HG02852 (cell line): Measurements from ENCODE around the gene PRR36.

Experiments
- ATAC-seq: cut with Tn5 transposase; IDR thresholded peaks from one replicate; pipeline ENCODE4 v1.9.1; 2021; ENCODE audit warnings: mild to moderate bottlenecking, moderate library complexity; ENCODE audit not compliant: unreplicated experiment

The PRR36 gene

DNA sequence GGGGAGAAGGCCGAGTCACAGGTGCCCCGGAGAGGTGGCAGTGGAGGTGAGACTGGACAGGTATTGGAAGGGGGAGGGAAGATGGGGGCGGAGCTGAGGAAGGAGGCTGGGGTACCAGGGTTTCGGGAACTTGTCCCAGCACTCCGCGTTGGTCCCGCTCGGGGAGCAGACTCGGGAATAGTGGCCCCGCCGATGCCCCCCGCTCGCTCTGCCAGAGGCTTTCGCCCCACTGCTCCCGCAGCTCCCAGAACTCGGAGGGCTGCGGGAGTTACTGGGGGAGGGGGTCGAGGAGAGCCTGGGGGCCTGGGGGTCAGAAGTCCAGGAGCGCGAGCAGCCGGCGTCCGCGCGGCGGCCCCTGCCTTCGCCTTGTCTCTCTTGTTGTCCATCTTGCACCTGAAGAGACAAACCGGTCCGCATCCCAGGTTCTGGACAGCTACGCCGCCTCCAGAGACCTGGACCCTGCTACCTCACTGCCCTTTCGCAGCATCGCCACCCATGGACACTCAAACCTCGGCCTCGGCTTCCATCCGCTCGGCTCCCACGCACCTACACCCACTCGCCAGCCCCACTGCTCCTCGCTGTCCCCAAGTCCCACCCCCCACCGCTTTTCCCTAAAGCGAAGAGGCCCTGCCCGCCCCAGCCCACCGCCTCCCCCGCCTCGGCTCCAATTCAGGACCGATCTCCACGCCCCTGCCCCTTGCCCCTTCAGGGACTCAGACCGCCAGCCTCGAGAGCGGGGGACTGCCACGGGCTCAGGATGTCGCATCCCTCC is 700 bp downstream of the PRR36 start:
- no peak for ATAC-seq

DNA sequence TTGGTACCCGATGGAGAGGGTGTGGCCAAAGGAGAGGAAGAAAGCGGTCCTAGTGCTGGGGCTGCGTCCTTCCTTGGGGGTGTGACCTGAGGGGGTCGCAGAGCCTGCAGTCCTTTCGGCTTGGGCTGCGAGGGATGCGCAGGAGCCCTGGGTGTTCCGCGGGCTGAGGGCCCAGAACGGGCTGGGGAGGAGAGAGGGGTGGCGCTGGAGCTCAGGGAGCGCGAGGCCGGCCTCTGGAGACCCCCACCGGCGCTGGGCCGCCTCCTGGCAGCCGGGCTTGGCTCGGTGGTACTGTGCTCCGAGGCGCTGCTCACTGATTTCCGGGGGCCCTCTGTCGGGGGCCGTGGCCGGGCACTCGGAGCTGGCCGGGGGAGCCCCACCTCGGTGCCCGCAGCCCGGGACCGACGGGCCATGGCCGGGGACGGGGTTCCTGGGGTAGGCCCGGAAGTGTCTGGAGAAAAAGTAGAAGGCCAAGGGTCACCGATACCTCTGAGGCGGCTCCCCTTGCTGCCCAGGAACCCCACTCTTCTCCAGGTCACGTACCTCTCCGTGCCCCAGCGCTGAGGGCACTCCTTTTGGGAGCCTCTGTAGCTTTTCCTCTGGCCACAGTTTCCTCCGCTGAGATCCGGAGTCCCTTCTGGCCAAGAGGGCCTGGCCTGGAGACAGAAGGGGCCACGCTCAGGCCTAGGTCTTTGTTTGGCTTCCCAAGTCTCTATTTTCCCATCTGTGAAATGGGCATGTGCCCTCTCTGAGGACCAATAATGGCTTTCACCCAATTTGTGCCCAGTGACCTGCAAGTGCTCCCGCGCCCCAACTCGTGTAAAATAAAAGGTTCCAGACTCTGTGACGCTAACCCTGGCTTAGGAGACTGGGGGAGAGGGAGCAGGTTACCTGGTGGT is 1.6 kb downstream of the PRR36 start:
- ATAC-seq, result no peak

DNA sequence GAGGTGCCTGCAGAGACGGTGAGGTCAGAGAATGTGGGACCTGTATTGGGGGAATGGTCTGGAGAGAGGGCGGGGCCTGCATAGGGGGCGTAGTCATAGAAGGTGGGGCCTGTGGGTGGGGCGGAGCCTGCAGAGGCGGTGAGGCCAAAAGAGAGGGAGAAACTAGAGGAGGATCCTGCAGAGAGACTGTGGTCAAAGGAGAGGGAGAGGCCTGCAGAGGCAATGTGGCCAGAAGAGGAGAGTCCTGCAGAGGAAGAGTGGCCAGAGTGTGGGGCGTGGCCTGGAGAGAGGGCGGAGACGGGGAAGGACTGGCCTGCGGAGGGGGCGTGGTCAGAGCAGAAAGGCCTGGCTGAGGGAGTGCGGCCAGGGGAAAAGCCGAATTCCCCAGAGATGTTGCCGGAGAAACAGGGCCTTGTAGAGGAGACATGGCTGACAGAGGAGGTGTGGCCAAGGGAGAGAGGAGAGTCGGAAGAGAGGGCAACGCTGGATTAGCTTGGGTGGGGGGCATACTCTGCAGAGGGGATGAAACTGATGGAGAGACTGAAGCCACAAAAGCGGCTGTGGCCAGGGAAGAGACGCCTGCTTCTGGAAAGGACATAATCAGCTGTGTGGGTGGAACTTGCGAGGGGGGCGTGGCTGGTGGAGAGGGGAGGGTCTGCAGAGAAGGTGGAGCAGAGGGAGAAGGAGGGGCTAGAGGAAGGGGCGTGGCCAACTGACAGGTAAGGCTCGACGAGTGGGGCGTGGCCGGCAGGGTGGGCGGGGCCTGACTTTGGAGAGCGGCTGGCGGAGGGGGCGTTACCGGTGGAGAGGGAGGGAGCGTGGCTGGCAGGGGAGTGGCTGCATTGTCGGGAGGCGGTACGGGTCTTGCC is 2.5 kb downstream of the PRR36 start:
- no peak for ATAC-seq

DNA sequence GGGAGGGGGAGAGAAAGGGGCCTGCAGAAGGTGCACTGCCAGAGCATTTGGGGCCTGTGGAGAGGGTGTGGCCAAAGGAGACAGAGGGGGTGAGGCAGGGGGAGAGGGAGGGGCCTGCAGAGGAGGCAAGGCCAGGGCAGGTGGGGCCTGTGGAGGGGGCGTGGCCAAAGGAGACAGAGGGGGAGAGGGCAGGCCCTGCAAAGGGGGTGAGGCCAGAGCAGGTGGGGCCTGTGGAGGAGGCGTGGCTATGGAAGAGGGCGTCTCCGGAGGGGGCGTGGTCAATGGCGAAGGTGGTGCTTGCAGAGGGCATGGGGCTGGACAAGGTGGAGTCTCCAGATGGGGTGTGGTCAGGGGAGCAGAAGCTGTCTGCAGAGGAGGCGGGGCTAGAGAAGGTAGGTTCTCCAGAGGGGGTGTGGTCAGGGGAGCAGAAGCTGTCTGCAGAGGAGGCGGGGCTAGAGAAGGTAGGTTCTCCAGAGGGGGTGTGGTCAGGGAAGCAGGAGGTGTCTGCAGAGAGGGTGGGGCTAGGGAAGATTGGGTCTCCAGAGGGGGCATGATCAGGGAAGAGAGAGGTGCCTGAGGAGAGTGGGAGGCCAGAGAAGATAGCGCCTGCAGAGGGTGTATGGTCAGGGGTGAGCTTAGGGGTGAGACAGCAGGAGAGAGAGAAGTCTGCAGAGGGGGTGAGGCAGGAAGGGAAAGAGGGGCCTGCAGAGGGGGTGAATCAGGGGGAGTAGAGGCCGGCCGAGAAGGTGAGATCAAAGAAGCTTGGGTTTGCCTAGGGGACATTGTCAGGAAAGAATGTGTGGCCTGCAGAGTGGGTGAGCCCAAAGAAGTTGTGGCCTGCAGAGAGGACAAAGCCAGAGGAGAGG is 3.4 kb downstream of the PRR36 start:
- no peak for ATAC-seq

DNA sequence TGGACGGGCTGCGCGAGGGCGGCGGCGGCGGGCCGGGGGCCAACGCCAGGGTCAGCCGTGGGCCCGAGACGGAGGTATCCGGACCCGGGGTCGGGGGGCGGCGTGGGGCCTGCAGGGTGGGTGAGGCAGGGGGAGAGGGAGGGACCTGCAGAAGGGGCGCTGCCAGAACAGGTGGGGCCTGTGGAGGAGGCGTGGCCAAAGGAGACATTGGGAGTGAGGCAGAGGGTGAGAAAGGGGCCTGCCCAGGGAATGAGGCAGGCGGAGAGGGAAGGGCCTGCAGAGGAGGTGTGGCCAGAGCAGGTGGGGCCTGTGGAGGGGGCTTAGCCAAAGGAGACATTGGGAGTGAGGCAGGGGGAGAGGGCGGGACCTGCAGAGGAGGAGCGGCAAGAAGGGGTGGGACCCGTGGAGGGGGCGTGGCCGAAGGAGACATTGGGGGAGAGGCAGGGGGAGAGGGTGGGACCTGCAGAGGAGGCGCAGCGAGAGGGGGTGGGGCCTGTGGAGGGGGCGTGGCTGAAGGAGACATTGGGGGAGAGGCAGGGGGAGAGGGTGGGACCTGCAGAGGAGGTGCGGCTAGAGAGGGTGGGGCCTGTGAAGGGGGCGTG is 4.2 kb downstream of the PRR36 start:
- no peak for ATAC-seq

DNA sequence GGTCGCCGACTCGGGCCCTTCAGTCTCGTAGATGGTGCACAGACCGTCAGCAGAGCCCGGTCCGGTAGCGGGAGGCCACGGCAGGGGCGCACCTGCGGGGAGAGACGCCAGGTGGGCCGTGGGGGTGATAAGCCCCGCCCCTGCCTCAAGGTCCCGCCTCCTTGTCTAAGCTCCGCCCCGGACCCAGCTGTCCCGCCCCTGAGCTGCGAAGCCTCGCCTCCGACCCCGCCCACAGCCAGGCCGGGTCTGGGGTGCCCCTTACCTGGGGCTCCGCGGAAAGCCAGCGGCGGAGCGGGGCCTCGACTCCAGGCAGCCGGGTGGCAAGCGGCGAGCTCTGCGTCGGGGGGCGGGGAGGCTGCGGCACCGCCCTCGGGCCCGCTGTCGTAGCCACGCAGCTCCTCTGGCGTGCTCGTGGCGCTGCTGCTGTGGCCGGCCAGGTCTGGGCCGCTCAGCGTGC is 4.7 kb downstream of the PRR36 start:
- peak; percentile 52 for ATAC-seq

DNA sequence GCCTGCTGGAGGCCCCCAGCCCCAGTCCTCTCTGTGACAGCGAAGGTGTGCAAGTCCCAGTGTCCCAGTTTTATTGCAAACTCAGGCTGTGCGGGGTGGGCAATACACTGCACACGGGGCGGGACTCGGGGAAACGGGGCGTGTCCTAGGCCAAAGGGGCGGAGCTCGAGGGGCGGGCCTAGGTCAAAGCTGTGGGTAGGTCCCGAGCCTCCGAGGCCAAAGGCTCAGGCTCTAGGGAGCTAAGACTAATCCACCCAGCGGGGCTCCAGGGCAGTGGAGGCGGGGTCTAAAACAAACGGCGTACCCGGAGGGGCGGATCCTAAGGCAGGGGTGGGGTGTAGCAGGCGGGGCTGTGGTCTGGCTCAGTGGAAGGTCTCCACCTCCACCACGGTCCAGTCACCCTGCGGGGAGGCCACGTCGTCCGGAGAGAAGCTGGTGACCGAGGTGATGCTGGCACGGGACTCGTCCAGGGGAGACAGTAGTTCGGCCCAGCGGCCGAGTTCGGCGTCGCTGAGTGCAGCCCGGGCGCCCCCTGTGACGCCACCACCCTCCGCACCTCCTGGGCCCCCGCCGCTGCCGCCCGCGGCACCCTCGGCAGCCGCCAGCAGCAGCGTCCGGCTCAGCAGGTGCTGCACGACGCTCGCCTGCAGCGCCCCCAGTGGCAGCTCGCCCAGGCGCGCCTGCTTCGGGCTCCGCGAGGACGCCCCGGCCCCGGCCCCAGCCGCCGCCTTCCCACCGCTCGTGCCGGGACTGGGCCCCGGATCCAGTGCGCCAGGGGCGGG is 5.3 kb downstream of the PRR36 start:
- peak; percentile 60 for ATAC-seq

DNA sequence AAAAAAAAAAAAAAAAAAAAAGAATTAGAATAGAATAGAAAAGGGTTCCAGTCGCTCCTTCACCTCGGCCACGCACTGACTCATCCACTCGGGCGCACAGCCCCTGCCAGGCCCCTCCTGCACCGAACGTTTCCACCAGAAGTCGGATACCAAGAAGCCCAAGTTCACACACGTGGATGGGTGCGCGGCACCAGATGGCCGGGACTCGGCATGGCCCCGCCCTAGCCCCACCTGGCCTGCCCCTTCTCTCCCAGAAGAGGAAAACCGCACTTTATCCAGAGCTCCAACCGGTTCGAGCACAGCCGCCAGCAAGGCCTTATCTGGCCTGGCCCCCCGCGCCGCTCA is 5.9 kb downstream of the PRR36 start:
- no peak for ATAC-seq

DNA sequence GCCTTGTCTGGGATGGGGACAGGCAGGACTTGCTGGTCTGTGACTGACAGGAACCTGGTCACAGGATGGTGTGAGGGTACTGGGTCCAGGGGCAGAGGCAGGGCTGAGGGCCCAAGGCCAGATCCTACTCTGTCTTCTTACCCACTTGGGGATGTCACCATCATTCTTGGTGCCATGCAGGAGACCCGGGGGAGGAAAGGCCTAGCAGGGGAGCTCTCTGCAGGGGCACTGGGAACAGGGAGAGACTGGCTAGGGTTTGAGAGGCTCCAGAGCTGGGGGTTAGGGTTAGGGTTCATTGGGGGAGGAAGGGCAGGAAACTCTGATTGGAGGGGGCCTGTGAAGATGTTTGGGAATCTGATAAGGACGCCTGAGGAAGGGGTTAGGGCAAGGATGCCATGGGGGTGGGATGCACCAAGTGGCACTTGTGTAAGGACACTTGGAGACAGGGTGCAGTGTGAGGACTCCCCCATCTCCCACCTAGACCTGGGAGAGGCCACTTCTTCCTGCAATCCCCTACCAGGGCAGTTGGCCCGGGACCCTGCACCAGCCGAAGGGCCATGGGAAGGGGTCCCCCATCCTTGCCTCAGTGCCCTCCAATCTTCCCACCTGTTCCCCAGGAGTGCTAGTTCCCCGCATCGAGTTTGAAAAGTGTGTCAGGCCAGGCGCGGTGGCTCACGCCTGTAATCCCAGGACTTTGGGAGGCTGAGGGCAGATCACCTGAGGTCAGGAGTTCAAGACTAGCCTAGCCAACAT is 6.9 kb downstream of the PRR36 start:
- ATAC-seq, result no peak

DNA sequence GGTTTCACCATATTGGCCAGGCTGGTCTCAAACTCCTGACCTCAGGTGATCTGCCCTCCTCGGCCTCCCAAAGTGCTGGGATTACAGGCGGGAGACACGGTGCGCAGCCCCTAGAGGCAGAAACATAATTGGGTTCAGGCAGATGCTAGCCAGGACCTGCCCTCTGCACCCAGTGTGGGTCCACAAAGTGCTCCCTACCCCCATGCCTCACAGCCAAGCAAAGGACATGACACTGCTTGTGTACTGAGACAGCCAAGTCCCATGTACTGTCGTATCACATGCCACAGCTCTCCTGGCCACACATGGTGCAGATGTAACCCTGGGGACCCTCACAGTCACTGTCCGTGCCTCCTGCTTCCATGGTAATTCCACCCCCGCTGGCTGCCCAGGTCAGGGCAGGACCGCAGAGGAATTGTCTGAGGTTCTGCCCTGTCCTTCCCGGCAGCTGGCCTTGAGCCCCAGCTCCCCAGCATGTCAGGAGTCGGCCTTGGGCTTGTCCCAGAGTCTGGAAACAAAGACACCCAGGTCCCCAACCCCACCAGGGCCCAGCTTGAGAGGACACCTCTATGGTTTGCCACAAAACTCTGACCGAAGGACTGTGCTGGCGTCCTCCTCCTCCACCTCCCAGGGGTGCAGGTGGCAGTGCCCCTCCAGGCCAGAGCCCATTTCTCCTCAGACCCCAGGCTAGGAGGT is 7.6 kb downstream of the PRR36 start:
- ATAC-seq, result no peak

DNA sequence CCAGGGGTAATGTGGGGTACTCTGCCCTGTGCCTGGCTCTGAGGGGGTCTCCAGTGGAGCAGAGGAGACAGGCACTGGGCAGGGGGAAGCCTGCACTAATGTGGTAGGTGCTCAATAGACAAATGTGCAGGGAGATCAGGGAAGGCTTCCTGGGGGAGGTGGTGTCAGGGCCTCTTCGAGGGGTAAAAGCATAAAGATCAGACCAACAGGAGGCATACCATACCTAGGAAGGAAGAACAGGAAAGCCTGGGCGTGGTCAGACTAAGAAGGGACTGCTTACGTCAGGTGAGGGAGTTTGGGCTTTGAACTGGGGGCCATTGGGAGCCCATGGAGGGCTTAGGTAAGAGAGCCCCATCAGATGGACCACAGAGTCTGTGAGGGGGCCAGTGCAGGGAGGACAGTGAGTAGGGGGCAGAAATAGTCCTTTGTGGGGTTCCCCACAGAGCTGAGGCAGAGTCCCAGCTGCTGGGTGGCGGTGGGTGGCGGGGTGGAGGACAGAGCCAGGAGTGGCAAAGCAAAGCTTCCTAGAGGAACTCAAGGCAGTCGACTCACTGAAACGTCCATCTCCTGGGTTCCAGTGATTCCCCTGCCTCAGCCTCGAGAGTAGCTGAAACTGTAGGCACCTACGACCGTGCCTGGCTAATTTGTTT is 8.8 kb downstream of the PRR36 start:
- ATAC-seq, result no peak

DNA sequence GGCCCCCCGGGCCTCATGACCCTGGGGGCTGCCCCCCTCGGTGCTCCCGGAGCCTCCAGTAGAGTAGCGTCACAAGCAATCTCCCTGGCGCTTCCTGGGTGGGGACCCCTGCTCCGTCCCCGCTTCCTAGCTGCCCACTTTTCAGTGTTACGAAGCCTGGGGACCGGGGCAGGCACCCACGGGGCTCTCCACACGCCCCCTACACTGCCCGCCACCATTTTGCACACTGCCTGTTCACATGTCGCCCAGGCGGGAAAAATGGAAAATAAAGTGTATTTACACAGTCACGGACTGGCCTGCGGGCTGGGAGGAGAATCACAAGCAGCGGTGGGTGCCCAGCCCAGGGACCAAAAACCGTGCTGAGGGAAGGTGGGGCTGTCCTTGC is 9.5 kb downstream of the PRR36 start:
- ATAC-seq, result no peak

DNA sequence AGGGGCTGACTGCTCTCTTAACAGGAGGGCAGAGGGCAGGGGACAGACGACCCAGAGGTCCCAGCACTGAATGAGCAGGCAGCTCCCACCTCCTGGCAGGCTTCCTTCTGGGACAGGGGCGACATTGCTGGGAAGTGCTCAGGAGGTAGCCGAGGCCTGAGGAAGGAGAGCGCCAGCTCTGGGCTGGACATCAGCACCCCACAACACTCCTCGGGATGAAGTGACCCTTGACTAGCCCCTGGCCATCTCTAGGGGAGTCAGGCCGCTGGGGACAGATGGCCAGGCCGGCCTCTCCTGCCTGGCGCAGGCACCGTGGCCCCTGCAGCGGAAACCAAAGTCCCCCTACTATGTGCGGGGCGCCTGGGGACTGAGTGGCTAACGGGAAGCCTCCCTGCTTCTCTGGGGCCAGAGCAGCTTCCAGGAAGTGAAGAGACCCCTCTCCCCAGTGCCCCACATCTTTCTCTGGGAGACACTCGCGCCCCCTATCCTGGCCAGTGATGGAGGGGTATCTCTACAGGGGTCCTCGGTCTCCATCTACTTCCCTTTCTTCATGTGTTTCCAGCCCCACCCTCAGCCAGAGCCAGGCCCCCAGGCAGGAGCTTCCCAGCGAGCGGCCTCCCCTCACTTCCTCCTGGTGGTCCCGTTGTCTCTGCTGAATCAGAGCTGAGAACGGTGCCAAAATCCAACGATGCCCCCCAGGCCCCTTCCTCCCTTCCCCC is 10.1 kb downstream of the PRR36 start:
- no peak for ATAC-seq

DNA sequence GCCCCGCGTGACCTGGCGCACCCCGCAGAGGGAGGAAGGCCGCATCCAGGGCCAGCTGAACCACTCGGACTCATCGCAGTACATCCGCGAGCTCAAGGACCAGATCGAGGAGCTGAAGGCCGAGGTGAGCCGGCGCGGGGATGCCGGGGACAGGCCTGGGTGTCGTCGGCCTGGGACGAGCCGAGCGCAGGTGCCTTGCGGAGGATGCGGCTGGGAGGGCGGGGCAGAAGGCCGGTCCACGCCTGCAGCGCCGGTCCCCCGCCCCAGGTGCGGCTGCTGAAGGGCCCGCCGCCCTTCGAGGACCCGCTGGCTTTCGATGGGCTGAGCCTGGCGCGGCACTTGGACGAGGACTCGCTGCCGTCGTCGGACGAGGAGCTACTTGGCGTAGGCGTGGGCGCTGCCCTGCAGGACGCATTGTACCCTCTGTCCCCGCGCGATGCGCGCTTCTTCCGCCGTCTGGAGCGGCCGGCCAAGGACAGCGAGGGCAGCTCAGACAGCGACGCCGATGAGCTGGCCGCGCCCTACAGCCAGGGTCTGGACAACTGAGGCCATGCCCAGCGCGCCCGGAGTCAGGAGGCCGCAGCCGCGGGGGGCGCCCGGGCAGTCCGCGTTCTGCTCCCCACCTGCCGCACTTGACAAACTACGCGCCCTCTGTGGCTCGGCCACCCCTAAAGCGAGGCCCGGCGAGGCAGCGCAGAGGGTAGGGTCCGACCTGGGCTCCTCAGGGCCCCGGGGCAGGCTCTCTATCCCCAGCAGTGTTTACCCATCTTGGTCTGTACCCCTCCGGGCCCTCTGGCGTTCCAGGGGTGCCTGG is 10.8 kb downstream of the PRR36 start:
- no peak for ATAC-seq

DNA sequence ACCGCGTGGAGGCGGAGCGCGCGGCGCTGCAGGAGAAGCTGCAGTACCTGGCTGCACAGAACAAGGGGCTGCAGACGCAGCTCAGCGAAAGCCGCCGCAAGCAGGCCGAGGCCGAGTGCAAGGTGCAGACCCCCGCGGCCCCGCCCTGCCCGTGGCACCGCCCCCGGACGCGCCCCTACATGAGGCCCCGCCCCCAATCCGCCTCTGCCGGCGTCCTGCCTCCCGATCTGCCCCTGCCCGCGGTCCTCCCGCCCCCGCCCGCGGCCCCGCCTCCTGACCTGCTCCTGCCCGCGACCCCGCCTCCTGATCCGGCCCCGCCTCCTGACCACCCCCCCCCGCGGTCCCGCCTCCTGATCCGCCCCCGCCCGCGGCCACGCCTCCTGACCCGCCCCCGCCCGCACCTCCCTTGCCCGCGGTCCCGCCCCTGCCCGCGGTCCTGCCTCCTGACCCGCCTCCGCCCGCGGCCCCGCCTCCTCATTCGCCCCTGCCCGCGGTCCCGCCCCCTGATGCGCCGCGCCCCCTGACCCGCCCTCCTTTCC is 11.7 kb downstream of the PRR36 start:
- no peak for ATAC-seq
